ENCODE results near the gene NAV2. TPM values are rescaled to one million over a fixed set of nuclear protein-coding genes. Genes with fewer than 3 reads are reported as not detected.

Gene NAV2
- total RNA-seq, 4 donors from 2014 or later: 19.2 to 34.7 (median 25.8) TPM

DNA sequence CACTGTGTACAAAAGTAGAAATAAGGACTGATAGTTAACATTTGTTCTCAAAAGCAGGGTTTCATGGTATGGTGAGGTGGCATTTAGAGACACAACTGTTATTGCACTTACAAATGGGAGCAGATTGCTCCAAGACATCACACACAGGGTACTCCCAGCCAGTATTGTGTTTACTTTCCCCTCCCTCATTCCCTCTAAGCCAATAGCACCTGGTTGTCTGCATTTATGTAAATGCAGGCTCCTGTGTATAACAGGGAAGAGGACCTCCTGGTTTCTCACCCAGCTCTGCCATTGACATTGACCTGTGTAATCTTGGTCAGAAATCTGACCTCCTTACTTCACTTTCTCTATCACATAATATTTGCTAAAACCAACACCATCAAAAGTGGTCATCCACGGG is 154.4 kb downstream of the NAV2 start:
- H3K4me1 ChIP-seq: peaks cover 0 to 48% (median 6%) of the 10 kb centered on the region in 4 donors
- peaks cover 0 to 18% (median 0%) of the 10 kb centered on the region in 3 donors for H3K36me3 ChIP-seq
- no peaks in the 10 kb centered on the region for H3K27me3 ChIP-seq
- H3K27ac ChIP-seq: no peak overlapping the region
- no peaks in the 10 kb centered on the region for H3K9me3 ChIP-seq
- 83% methylated on average over 1 of the region's 1 CpG for WGBS, 2 donors
- TF ChIP-seq EP300 (IDR thresholded peaks at IDR 0.05) (no peak), POLR2A (IDR thresholded peaks at IDR 0.05) (no peak)
- TF ChIP-seq, protein P1, sequence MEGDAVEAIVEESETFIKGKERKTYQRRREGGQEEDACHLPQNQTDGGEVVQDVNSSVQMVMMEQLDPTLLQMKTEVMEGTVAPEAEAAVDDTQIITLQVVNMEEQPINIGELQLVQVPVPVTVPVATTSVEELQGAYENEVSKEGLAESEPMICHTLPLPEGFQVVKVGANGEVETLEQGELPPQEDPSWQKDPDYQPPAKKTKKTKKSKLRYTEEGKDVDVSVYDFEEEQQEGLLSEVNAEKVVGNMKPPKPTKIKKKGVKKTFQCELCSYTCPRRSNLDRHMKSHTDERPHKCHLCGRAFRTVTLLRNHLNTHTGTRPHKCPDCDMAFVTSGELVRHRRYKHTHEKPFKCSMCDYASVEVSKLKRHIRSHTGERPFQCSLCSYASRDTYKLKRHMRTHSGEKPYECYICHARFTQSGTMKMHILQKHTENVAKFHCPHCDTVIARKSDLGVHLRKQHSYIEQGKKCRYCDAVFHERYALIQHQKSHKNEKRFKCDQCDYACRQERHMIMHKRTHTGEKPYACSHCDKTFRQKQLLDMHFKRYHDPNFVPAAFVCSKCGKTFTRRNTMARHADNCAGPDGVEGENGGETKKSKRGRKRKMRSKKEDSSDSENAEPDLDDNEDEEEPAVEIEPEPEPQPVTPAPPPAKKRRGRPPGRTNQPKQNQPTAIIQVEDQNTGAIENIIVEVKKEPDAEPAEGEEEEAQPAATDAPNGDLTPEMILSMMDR (IDR thresholded peaks at IDR 0.05): no peak
- no peak overlapping the region for H3K4me3 ChIP-seq
- DNase-seq (ENCODE audit: low spot score in 2 of 2): no peak

GRCh38 chr11:19868281-19868821 is 155.7 kb downstream of the NAV2 start:
- 37 to 47% methylated on average over 6 of the region's 6 CpGs for WGBS, 2 donors
- TF ChIP-seq EP300 (IDR thresholded peaks at IDR 0.05): peak in 1 of 2 donors; percentile 27
- TF ChIP-seq, protein P1 (IDR thresholded peaks at IDR 0.05): no peak
- peak in 1 of 2 donors; percentile 14 for DNase-seq (ENCODE audit: low spot score in 2 of 2)
- H3K4me1 ChIP-seq: peaks cover 0 to 50% (median 6%) of the 10 kb centered on the region in 4 donors
- H3K36me3 ChIP-seq: peaks cover 0 to 18% (median 0%) of the 10 kb centered on the region in 3 donors
- no peaks in the 10 kb centered on the region for H3K9me3 ChIP-seq
- peak overlapping the region in 1 of 4 donors; percentile 59 for H3K27ac ChIP-seq
- no peak overlapping the region for H3K4me3 ChIP-seq
- H3K27me3 ChIP-seq: no peaks in the 10 kb centered on the region

DNA sequence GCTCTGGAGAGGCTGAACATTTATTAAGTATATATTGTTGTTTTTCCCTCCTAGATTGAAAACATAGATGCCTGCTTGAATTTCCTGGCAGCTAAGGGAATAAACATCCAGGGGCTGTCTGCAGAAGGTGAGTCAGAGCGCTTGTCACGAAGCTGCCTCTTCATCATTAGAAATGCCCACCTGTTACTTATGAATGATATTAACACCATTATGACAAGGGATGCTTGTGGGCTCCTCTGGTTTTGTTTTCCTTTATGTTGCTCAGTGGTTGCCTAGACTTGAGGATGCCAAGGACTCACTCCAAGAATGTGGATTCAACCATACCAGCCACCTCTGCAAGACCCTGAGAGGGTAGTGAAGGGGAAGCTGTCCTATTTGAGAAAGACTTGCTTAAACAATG is 156.2 kb downstream of the NAV2 start:
- no peak for TF ChIP-seq EP300 (IDR thresholded peaks at IDR 0.05)
- no peak for TF ChIP-seq POLR2A (IDR thresholded peaks at IDR 0.05)
- TF ChIP-seq, protein P1 (IDR thresholded peaks at IDR 0.05): no peak
- 81 to 85% methylated on average over 2 of the region's 2 CpGs for WGBS, 2 donors
- no peak overlapping the region for H3K4me3 ChIP-seq
- no peaks in the 10 kb centered on the region for H3K27me3 ChIP-seq
- peaks cover 0 to 50% (median 6%) of the 10 kb centered on the region in 4 donors for H3K4me1 ChIP-seq
- peaks cover 0 to 18% (median 0%) of the 10 kb centered on the region in 3 donors for H3K36me3 ChIP-seq
- H3K27ac ChIP-seq: peak overlapping the region in 1 of 4 donors; percentile 59
- H3K9me3 ChIP-seq: no peaks in the 10 kb centered on the region
- no peak for DNase-seq (ENCODE audit: low spot score in 2 of 2)

- Histone ChIP-seq H3K4me1 (peaks cover 0 to 45% (median 6%) of the 10 kb centered on the region in 4 donors), H3K27me3 (no peaks in the 10 kb centered on the region), H3K9me3 (no peaks in the 10 kb centered on the region), H3K27ac (peak overlapping the region in 2 of 4 donors; percentile 59 to 61), H3K36me3 (peaks cover 0 to 18% (median 0%) of the 10 kb centered on the region in 3 donors), H3K4me3 (no peak overlapping the region)
- WGBS, 2 donors: 78 to 97% methylated on average over 2 of the region's 2 CpGs
- DNase-seq (ENCODE audit: low spot score in 2 of 2): no peak
- TF ChIP-seq, protein P1 (IDR thresholded peaks at IDR 0.05): no peak
- no peak for TF ChIP-seq POLR2A (IDR thresholded peaks at IDR 0.05)
- TF ChIP-seq EP300 (IDR thresholded peaks at IDR 0.05): no peak
Observed at GRCh38 chr11:19869466-19869865, 156.8 kb downstream of the NAV2 start.

DNA sequence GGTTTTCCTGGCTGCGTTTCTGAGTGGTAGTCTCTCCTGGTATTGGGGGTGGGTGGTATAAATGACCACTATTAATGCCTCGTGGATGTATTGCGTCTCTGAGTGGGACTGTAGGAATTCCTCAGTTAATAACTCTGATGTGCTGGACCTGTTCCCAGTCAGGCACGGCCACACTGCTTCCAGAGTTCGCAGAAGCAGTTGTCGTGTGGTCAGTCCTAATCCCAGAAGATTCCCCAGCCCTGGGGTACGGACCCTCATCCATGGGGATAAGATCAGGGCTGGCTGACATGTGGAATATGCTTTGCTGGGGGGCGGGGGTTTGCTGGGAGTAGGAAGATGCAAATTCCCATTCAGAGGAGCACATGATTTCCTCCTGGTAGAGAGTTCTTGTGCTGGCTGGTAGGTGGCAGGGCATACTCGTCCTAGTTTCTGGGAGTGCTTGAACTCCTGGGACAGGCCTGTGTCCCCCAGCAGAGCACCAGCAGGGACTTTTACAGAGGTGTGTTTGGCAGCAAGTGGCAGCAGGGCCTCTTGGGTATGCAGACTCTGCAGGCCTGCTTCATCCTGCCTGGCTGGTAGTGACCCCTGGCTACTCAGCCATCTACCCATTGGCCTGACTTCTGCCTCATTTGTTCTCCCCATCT is 157.4 kb downstream of the NAV2 start:
- Histone ChIP-seq H3K9me3 (no peaks in the 10 kb centered on the region), H3K4me1 (peaks cover 0 to 39% (median 4%) of the 10 kb centered on the region in 4 donors), H3K36me3 (peaks cover 0 to 18% (median 0%) of the 10 kb centered on the region in 3 donors), H3K27ac (peak overlapping the region in 2 of 4 donors; percentile 59 to 61), H3K4me3 (no peak overlapping the region), H3K27me3 (no peaks in the 10 kb centered on the region)
- DNase-seq (ENCODE audit: low spot score in 2 of 2): no peak
- no peak for TF ChIP-seq EP300 (IDR thresholded peaks at IDR 0.05)
- TF ChIP-seq POLR2A (IDR thresholded peaks at IDR 0.05): no peak
- TF ChIP-seq, protein P1 (IDR thresholded peaks at IDR 0.05): no peak
- 38 to 48% methylated on average over 9 of the region's 9 CpGs for WGBS, 2 donors
